ENCODE results near the gene CHRNA4. TPM values are rescaled to one million over a fixed set of nuclear protein-coding genes. Genes with fewer than 3 reads are reported as not detected.

Gene CHRNA4
- total RNA-seq, 2 donors from 2014 or later: not detected

GRCh38 chr20:63369024-63369530 lies 7.9 kb upstream of the CHRNA4 start:
- Mint-ChIP-seq H3K27ac (no peak overlapping the region), H3K27me3 (ENCODE audit: low read depth) (no peaks in the 10 kb centered on the region), H3K4me3 (no peak overlapping the region), H3K9me3 (no peaks in the 10 kb centered on the region), H3K36me3 (ENCODE audit: insufficient read depth in 2 of 2) (no peaks in the 10 kb centered on the region), H3K4me1 (ENCODE audit: low read depth) (no peaks in the 10 kb centered on the region)
- DNase-seq (no peak), ATAC-seq (replicated peaks in 1 of 2) (no peak)

DNA sequence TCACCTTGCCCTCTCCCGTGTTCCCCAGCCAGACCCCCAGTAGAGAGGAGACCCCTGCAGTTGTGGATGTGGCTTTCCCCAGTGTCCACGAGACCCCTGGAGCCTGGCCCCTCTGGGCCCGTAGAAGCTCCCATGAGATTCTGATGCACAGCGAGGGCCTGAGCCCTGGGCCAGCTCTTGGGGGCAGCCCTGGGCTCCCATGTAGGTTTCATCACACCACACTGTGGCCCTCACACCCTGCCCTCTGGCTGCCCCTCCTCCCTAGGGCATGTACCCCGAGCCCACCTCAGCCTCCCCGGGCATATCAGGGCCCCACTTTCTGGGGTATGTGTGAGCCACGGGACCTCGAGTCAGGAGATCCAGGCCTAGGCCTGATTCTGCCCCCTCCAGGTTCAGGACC lies 7.0 kb upstream of the CHRNA4 start:
- H3K36me3 Mint-ChIP-seq (ENCODE audit: insufficient read depth in 2 of 2): no peaks in the 10 kb centered on the region
- H3K4me1 Mint-ChIP-seq (ENCODE audit: low read depth): no peaks in the 10 kb centered on the region
- no peak overlapping the region for H3K27ac Mint-ChIP-seq
- DNase-seq (no peak), ATAC-seq (replicated peaks in 1 of 2) (no peak)
- H3K4me3 Mint-ChIP-seq: no peak overlapping the region
- no peaks in the 10 kb centered on the region for H3K27me3 Mint-ChIP-seq (ENCODE audit: low read depth)
- H3K9me3 Mint-ChIP-seq: no peaks in the 10 kb centered on the region

- no peak overlapping the region for H3K27ac Mint-ChIP-seq
- peaks cover 2% of the 10 kb centered on the region for H3K4me1 Mint-ChIP-seq (ENCODE audit: low read depth)
- H3K9me3 Mint-ChIP-seq: no peaks in the 10 kb centered on the region
- no peak overlapping the region for H3K4me3 Mint-ChIP-seq
- DNase-seq: no peak
- no peak for ATAC-seq (replicated peaks in 1 of 2)
- no peaks in the 10 kb centered on the region for H3K36me3 Mint-ChIP-seq (ENCODE audit: insufficient read depth in 2 of 2)
- H3K27me3 Mint-ChIP-seq (ENCODE audit: low read depth): peaks cover 6% of the 10 kb centered on the region
Measured at GRCh38 chr20:63367446-63368055, 6.4 kb upstream of the CHRNA4 start.

GRCh38 chr20:63366390-63367365 lies 5.5 kb upstream of the CHRNA4 start:
- no peak for DNase-seq
- Mint-ChIP-seq H3K36me3 (ENCODE audit: insufficient read depth in 2 of 2) (no peaks in the 10 kb centered on the region), H3K27ac (no peak overlapping the region), H3K9me3 (no peaks in the 10 kb centered on the region), H3K4me3 (no peak overlapping the region), H3K4me1 (ENCODE audit: low read depth) (peaks cover 6% of the 10 kb centered on the region), H3K27me3 (ENCODE audit: low read depth) (peaks cover 11% of the 10 kb centered on the region)
- ATAC-seq (replicated peaks in 1 of 2): no peak

DNA sequence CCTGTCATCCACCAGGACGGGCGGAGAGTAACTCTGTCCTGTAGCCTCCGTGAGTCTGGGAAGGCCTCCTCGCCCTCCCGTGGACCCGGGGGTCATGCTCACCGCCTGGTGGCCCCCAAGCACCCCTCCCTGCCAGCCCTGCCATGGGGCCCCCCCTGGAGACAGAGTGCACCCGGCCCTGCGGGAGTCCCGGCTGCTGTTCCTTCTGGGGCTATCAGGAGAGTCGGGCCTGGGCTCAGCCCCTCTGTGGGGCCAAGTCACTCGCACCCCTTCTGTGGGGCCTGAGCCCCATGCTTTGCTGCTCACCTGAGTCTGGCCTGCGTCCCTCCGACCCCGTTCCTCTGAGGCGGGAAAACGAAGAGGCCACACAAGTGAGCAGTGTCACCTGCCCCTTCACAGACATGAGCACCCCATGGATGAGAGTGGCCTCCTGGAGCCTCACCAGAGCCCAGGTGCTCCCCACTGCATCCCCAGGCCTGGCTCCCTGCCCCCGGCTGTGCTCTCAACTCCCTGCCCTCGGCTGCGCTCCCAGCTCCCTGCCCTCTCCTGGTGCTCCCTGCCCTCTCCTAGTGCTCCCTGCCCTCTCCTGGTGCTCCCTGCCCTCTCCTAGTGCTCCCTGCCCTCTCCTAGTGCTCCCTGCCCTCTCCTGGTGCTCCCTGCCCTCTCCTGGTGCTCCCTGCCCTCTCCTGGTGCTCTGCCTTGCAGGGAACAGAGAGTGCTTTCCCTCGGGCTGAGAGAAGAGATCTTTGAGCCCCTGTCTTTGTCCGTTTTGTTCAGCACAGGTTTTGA lies 4.6 kb upstream of the CHRNA4 start:
- no peak for DNase-seq
- Mint-ChIP-seq H3K4me3 (no peak overlapping the region), H3K27ac (no peak overlapping the region), H3K9me3 (no peaks in the 10 kb centered on the region), H3K4me1 (ENCODE audit: low read depth) (peaks cover 6% of the 10 kb centered on the region), H3K36me3 (ENCODE audit: insufficient read depth in 2 of 2) (no peaks in the 10 kb centered on the region), H3K27me3 (ENCODE audit: low read depth) (peaks cover 11% of the 10 kb centered on the region)
- no peak for ATAC-seq (replicated peaks in 1 of 2)

- Mint-ChIP-seq H3K27me3 (ENCODE audit: low read depth) (peaks cover 11% of the 10 kb centered on the region), H3K4me1 (ENCODE audit: low read depth) (peaks cover 6% of the 10 kb centered on the region)
- no peak for ATAC-seq (replicated peaks in 1 of 2)
Measured at GRCh38 chr20:63364801-63365585, 3.8 kb upstream of the CHRNA4 start.

GRCh38 chr20:63363981-63364561 lies 2.9 kb upstream of the CHRNA4 start:
- Mint-ChIP-seq H3K27me3 (ENCODE audit: low read depth) (peaks cover 11% of the 10 kb centered on the region), H3K4me1 (ENCODE audit: low read depth) (peaks cover 6% of the 10 kb centered on the region), H3K36me3 (ENCODE audit: insufficient read depth in 2 of 2) (no peaks in the 10 kb centered on the region), H3K9me3 (no peaks in the 10 kb centered on the region), H3K4me3 (no peak overlapping the region), H3K27ac (no peak overlapping the region)
- ATAC-seq (replicated peaks in 1 of 2) (no peak), DNase-seq (no peak)

More at GRCh38 chr20:63364801-63365585, 3.8 kb upstream of the CHRNA4 start:
- no peak for DNase-seq
- Mint-ChIP-seq H3K27ac (no peak overlapping the region), H3K9me3 (no peaks in the 10 kb centered on the region), H3K4me3 (no peak overlapping the region), H3K36me3 (ENCODE audit: insufficient read depth in 2 of 2) (no peaks in the 10 kb centered on the region)

- DNase-seq (no peak), ATAC-seq (replicated peaks in 1 of 2) (no peak)
- peaks cover 11% of the 10 kb centered on the region for H3K27me3 Mint-ChIP-seq (ENCODE audit: low read depth)
- H3K36me3 Mint-ChIP-seq (ENCODE audit: insufficient read depth in 2 of 2): no peaks in the 10 kb centered on the region
- no peak overlapping the region for H3K27ac Mint-ChIP-seq
- H3K4me1 Mint-ChIP-seq (ENCODE audit: low read depth): peaks cover 6% of the 10 kb centered on the region
- no peak overlapping the region for H3K4me3 Mint-ChIP-seq
- no peaks in the 10 kb centered on the region for H3K9me3 Mint-ChIP-seq
Measured at GRCh38 chr20:63363013-63363957, 2.1 kb upstream of the CHRNA4 start.

GRCh38 chr20:63362436-63363009 lies 1.4 kb upstream of the CHRNA4 start:
- Mint-ChIP-seq H3K36me3 (ENCODE audit: insufficient read depth in 2 of 2) (no peaks in the 10 kb centered on the region), H3K9me3 (no peaks in the 10 kb centered on the region), H3K27ac (no peak overlapping the region), H3K4me1 (ENCODE audit: low read depth) (peaks cover 6% of the 10 kb centered on the region), H3K4me3 (peak overlapping the region in 1 of 2 donors; percentile 36), H3K27me3 (ENCODE audit: low read depth) (peaks cover 11% of the 10 kb centered on the region)
- no peak for DNase-seq
- ATAC-seq (replicated peaks in 1 of 2): no peak

GRCh38 chr20:63361519-63362435 lies 628 bp upstream of the CHRNA4 start:
- Mint-ChIP-seq H3K4me3 (peak overlapping the region in 1 of 2 donors; percentile 36), H3K36me3 (ENCODE audit: insufficient read depth in 2 of 2) (no peaks in the 10 kb centered on the region), H3K9me3 (no peaks in the 10 kb centered on the region), H3K4me1 (ENCODE audit: low read depth) (peaks cover 6% of the 10 kb centered on the region), H3K27me3 (ENCODE audit: low read depth) (peaks cover 11% of the 10 kb centered on the region), H3K27ac (no peak overlapping the region)
- DNase-seq: no peak
- peak in 1 of 2 donors; percentile 13 for ATAC-seq (replicated peaks in 1 of 2)

Data from activated T-cell treated with anti-CD3 and anti-CD28 coated beads, Interleukin-2, amount 50 U/mL, for 72 hours (primary cell).